ENCODE measurements around the gene CATSPERE.

CATSPERE gene

DNA sequence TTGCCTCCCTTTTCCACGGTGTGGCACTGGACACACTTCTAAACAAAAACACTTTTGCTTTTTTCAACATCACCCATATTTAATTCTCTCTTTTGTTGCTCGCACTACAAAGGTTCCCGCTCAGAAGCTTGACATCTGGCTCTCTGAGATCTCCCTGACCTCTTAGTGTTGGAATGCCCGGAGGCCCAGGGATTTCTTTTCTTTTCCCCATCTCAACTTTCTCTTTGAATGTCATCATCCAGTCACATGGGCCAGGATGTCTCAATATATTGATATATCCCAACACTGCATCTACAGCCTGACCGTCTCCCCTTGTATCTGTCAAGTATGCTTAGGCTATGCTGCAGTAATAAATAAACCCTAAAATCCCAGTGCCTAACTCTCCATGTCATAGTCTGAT, 137.5 kb downstream of the CATSPERE start:
- Mint-ChIP-seq H3K36me3 (ENCODE audit: insufficient read depth) (no peaks in the 10 kb centered on the region), H3K27me3 (peaks cover 20 to 31% of the 10 kb centered on the region in 2 donors), H3K9me3 (no peaks in the 10 kb centered on the region), H3K4me3 (no peak overlapping the region), H3K4me1 (ENCODE audit: low read depth in 2 of 2) (peaks cover 0 to 6% of the 10 kb centered on the region in 2 donors), H3K27ac (no peak overlapping the region)
- DNase-seq (no peak), ATAC-seq (replicated peaks) (no peak)

- H3K36me3 Mint-ChIP-seq (ENCODE audit: insufficient read depth), result no peaks in the 10 kb centered on the region
- DNase-seq (no peak), ATAC-seq (replicated peaks) (peak; percentile 78)
- H3K9me3 Mint-ChIP-seq, result no peaks in the 10 kb centered on the region
- peaks cover 0 to 6% of the 10 kb centered on the region in 2 donors for H3K4me1 Mint-ChIP-seq (ENCODE audit: low read depth in 2 of 2)
- peaks cover 20 to 28% of the 10 kb centered on the region in 2 donors for H3K27me3 Mint-ChIP-seq
- H3K27ac Mint-ChIP-seq, result peak overlapping the region; percentile 6 to 83
- no peak overlapping the region for H3K4me3 Mint-ChIP-seq
Measured at GRCh38 chr1:244599937-244600350, 138.9 kb downstream of the CATSPERE start.

GRCh38 chr1:244601336-244601735, 140.3 kb downstream of the CATSPERE start:
- Mint-ChIP-seq H3K9me3 (no peaks in the 10 kb centered on the region), H3K36me3 (ENCODE audit: insufficient read depth) (no peaks in the 10 kb centered on the region), H3K27me3 (peaks cover 20 to 22% of the 10 kb centered on the region in 2 donors)

DNA sequence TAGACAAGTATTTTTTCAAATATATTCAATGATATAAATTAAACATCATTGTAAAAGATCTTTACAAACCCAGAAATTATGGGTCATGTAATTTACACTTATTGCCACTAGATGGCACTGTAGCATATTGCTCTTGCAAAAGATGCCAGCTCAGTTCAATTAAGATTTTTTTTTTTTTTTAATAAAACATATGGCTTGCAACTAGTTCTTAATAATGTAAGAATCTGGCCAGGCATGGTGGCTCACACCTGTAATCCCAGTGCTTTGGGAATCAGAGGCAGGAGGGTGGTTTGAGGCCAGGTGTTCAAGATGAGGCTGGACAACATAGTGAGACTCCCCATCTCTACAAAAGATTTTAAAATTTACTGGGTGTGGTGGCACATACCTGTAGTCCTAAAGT, 142.4 kb downstream of the CATSPERE start:
- Mint-ChIP-seq H3K27ac (no peak overlapping the region), H3K27me3 (peaks cover 13 to 22% of the 10 kb centered on the region in 2 donors), H3K36me3 (ENCODE audit: insufficient read depth) (no peaks in the 10 kb centered on the region), H3K9me3 (no peaks in the 10 kb centered on the region), H3K4me3 (no peak overlapping the region), H3K4me1 (ENCODE audit: low read depth in 2 of 2) (peaks cover 0 to 6% of the 10 kb centered on the region in 2 donors)
- peak; percentile 46 for ATAC-seq (replicated peaks)
- DNase-seq, result peak in 2 of 3 experiments; percentile 5 to 6

More at GRCh38 chr1:244601336-244601735, 140.3 kb downstream of the CATSPERE start:
- Mint-ChIP-seq H3K4me1 (ENCODE audit: low read depth in 2 of 2) (peaks cover 0 to 6% of the 10 kb centered on the region in 2 donors), H3K27ac (peak overlapping the region in 1 of 2 donors; percentile 53), H3K4me3 (no peak overlapping the region)
- DNase-seq (no peak), ATAC-seq (replicated peaks) (no peak)

GRCh38 chr1:244605835-244606370, 144.8 kb downstream of the CATSPERE start:
- no peak overlapping the region for H3K27ac Mint-ChIP-seq
- H3K27me3 Mint-ChIP-seq, result peaks cover 8 to 22% of the 10 kb centered on the region in 2 donors
- H3K9me3 Mint-ChIP-seq, result no peaks in the 10 kb centered on the region
- DNase-seq, result no peak
- H3K4me3 Mint-ChIP-seq, result no peak overlapping the region
- H3K36me3 Mint-ChIP-seq (ENCODE audit: insufficient read depth), result no peaks in the 10 kb centered on the region
- H3K4me1 Mint-ChIP-seq (ENCODE audit: low read depth in 2 of 2), result no peaks in the 10 kb centered on the region
- no peak for ATAC-seq (replicated peaks)

DNA sequence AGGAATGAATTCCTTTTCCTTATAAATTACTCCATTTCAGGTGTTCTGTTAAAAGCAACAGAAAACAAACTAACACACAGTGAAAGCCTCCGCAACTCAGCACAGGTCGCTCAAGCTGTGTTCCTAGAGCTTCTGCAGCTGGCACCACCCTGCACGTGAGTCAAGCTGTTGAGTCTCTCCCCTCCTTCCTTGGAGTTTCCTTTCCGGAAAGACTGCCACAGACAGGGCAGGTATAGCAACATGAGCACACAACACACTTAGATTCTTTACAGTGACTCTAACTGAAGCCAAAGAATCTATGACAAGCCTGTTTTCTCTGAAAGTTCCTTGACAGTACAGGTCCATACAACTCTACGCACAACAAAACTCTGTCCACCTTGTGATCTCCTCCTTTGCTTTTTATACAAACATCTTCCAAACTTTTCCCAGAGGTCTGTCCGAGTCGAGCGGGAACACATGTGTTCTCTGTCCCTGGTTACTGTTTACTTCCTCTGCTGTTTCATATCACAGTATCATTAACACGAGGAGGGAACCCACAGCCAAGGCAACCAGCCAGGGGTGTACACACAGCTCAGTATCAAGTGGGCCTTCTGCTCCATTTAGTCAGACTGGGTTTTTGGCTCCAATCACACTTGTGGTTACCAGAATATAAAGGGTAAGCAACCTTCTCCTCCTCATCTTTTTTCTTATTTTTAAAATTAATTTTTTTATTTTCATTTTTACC, 153.2 kb downstream of the CATSPERE start:
- ATAC-seq (replicated peaks), result no peak
- no peak for DNase-seq

GRCh38 chr1:244614879-244615278, 153.8 kb downstream of the CATSPERE start:
- H3K4me1 Mint-ChIP-seq (ENCODE audit: low read depth in 2 of 2), result no peaks in the 10 kb centered on the region

More for the DNA sequence above, 153.2 kb downstream of the CATSPERE start:
- no peaks in the 10 kb centered on the region for H3K4me1 Mint-ChIP-seq (ENCODE audit: low read depth in 2 of 2)
- H3K27me3 Mint-ChIP-seq, result peaks cover 0 to 7% of the 10 kb centered on the region in 2 donors
- no peak overlapping the region for H3K4me3 Mint-ChIP-seq
- H3K36me3 Mint-ChIP-seq (ENCODE audit: insufficient read depth), result no peaks in the 10 kb centered on the region
- no peaks in the 10 kb centered on the region for H3K9me3 Mint-ChIP-seq
- peak overlapping the region in 1 of 2 donors; percentile 14 for H3K27ac Mint-ChIP-seq

GRCh38 chr1:244615301-244615700, 154.2 kb downstream of the CATSPERE start:
- H3K27me3 Mint-ChIP-seq, result peaks cover 0 to 7% of the 10 kb centered on the region in 2 donors
- DNase-seq (no peak), ATAC-seq (replicated peaks) (no peak)
- H3K36me3 Mint-ChIP-seq (ENCODE audit: insufficient read depth), result no peaks in the 10 kb centered on the region
- H3K27ac Mint-ChIP-seq, result no peak overlapping the region
- H3K4me3 Mint-ChIP-seq, result no peak overlapping the region
- no peaks in the 10 kb centered on the region for H3K4me1 Mint-ChIP-seq (ENCODE audit: low read depth in 2 of 2)
- H3K9me3 Mint-ChIP-seq, result no peaks in the 10 kb centered on the region

More at GRCh38 chr1:244614879-244615278, 153.8 kb downstream of the CATSPERE start:
- peaks cover 0 to 7% of the 10 kb centered on the region in 2 donors for H3K27me3 Mint-ChIP-seq
- no peaks in the 10 kb centered on the region for H3K36me3 Mint-ChIP-seq (ENCODE audit: insufficient read depth)
- H3K9me3 Mint-ChIP-seq, result no peaks in the 10 kb centered on the region
- no peak for ATAC-seq (replicated peaks)
- H3K27ac Mint-ChIP-seq, result no peak overlapping the region
- DNase-seq, result no peak
- H3K4me3 Mint-ChIP-seq, result no peak overlapping the region

DNA sequence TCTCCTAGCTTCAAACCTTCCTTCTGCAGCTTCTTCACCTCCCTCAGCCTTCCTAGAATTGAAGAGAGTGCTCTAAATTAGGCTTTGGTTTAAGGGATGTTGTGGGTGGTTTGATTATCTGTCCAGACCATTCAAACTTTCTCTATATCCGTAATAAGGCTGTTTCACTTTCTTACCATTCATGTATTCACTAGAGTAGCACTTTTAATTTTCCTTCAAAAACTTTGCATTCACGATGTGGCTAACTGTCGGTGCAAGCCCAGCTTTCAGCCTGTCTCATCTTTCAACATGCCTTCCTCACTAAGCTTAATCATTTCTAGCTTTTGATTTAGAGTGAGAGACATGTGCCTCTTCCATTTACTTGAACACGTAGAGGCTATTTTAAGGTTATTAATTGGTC, 165.6 kb downstream of the CATSPERE start:
- DNase-seq, result no peak
- ATAC-seq (replicated peaks), result no peak
- H3K4me3 Mint-ChIP-seq, result no peak overlapping the region
- H3K4me1 Mint-ChIP-seq (ENCODE audit: low read depth in 2 of 2), result peaks cover 0 to 4% of the 10 kb centered on the region in 2 donors
- H3K27ac Mint-ChIP-seq, result no peak overlapping the region
- no peaks in the 10 kb centered on the region for H3K36me3 Mint-ChIP-seq (ENCODE audit: insufficient read depth)
- H3K9me3 Mint-ChIP-seq, result no peaks in the 10 kb centered on the region
- peaks cover 20 to 29% of the 10 kb centered on the region in 2 donors for H3K27me3 Mint-ChIP-seq

GRCh38 chr1:244628789-244629188, 167.7 kb downstream of the CATSPERE start:
- Mint-ChIP-seq H3K4me3 (no peak overlapping the region), H3K36me3 (ENCODE audit: insufficient read depth) (peaks cover 9% of the 10 kb centered on the region), H3K4me1 (ENCODE audit: low read depth in 2 of 2) (peaks cover 0 to 4% of the 10 kb centered on the region in 2 donors), H3K27ac (no peak overlapping the region), H3K27me3 (peaks cover 23 to 29% of the 10 kb centered on the region in 2 donors), H3K9me3 (no peaks in the 10 kb centered on the region)
- ATAC-seq (replicated peaks) (no peak), DNase-seq (no peak)

DNA sequence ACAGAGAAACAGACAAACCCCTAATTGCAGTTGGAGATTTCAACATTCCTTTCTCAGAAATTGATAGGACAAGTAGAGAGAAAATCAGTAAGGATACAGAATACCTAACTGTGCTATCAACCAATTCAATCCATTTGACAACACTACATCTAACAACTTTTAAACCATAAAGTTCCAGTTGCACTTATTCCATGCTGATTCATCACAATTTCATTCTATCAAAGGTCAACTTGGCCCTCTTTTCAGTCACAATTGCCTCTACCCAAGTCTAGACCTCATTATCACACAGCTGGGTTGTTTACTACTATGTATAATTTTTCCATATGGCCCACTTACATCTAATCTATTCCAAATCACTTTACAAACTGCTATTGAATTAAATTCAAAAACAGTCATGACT, 172.1 kb downstream of the CATSPERE start:
- Mint-ChIP-seq H3K4me3 (no peak overlapping the region), H3K36me3 (ENCODE audit: insufficient read depth) (peaks cover 9% of the 10 kb centered on the region), H3K4me1 (ENCODE audit: low read depth in 2 of 2) (no peaks in the 10 kb centered on the region), H3K27ac (no peak overlapping the region), H3K9me3 (no peaks in the 10 kb centered on the region), H3K27me3 (peaks cover 16 to 17% of the 10 kb centered on the region in 2 donors)
- ATAC-seq (replicated peaks) (no peak), DNase-seq (no peak)

GRCh38 chr1:244634546-244634945, 173.5 kb downstream of the CATSPERE start:
- Mint-ChIP-seq H3K9me3 (no peaks in the 10 kb centered on the region), H3K27ac (no peak overlapping the region)
- no peak for ATAC-seq (replicated peaks)

GRCh38 chr1:244636488-244637259, 175.6 kb downstream of the CATSPERE start:
- Mint-ChIP-seq H3K4me3 (no peak overlapping the region), H3K9me3 (no peaks in the 10 kb centered on the region), H3K27ac (no peak overlapping the region), H3K4me1 (ENCODE audit: low read depth in 2 of 2) (no peaks in the 10 kb centered on the region), H3K27me3 (peaks cover 3 to 8% of the 10 kb centered on the region in 2 donors), H3K36me3 (ENCODE audit: insufficient read depth) (peaks cover 9% of the 10 kb centered on the region)
- no peak for DNase-seq
- ATAC-seq (replicated peaks), result no peak

More at GRCh38 chr1:244634546-244634945, 173.5 kb downstream of the CATSPERE start:
- no peak overlapping the region for H3K4me3 Mint-ChIP-seq
- DNase-seq, result no peak
- peaks cover 9% of the 10 kb centered on the region for H3K36me3 Mint-ChIP-seq (ENCODE audit: insufficient read depth)
- no peaks in the 10 kb centered on the region for H3K4me1 Mint-ChIP-seq (ENCODE audit: low read depth in 2 of 2)
- H3K27me3 Mint-ChIP-seq, result peaks cover 8 to 15% of the 10 kb centered on the region in 2 donors
